Measurements from ENCODE around the gene GABRG3.

- no peak for TF ChIP-seq ZNF146 (tag by site-specific recombination; IDR thresholded peaks at IDR 0.05)
- TF ChIP-seq ZNF513 (tag by site-specific recombination; IDR thresholded peaks at IDR 0.05) = no peak
- TF ChIP-seq PRDM4 (tag by site-specific recombination; IDR thresholded peaks at IDR 0.05) = no peak
- no peak for TF ChIP-seq CTCF (tag by site-specific recombination; IDR thresholded peaks at IDR 0.05)
- no peak for TF ChIP-seq ZNF24 (tag by site-specific recombination; IDR thresholded peaks at IDR 0.05)
- TF ChIP-seq ZNF639 (tag by site-specific recombination; IDR thresholded peaks at IDR 0.05) = no peak
- TF ChIP-seq MEIS1 (CRISPR knock-in tag; IDR thresholded peaks at IDR 0.05; ENCODE audit: borderline replicate concordance) = no peak
- no peak for TF ChIP-seq ZNF274 (IDR thresholded peaks at IDR 0.05; ENCODE audit: low read length)
- TF ChIP-seq ZNF274 (tag by site-specific recombination; IDR thresholded peaks at IDR 0.05; ENCODE audit: borderline replicate concordance) = no peak
- TF ChIP-seq PBX3 (CRISPR knock-in tag; IDR thresholded peaks at IDR 0.05) = no peak
- TF ChIP-seq WT1 (tag by site-specific recombination; IDR thresholded peaks at IDR 0.05) = no peak
- TF ChIP-seq YY1 (tag by site-specific recombination; IDR thresholded peaks at IDR 0.05) = no peak
Measured at GRCh38 chr15:27587810-27588209, 616.8 kb downstream of the GABRG3 start.
